B cell (primary cell): Measurements from ENCODE around the gene MLLT10. TPM values are rescaled to one million over a fixed set of nuclear protein-coding genes. Genes with fewer than 3 reads are reported as not detected.
"Not testable (repeated sequence)": the region's sequence is repeated elsewhere in the genome, so short reads cannot be mapped to it uniquely, and the experiment has no call there.

Experiments
- ATAC-seq: fragments of 200-7000 bp; cut with Tn5 transposase; one replicate; pipeline ENCODE4 v1.10.0; 2021; ENCODE audit warnings: low read depth, mild to moderate bottlenecking, moderate number of reproducible peaks, moderate library complexity
- CTCF ChIA-PET: fragments of 350-600 bp; sonication (Branson Sonifier 250); formaldehyde crosslinking; loops from one replicate; lab custom pipeline; 2021; ENCODE audit warnings: antibody characterized with exemption, inconsistent platforms; lab: Charles Lee
- POLR2A ChIA-PET: fragments of 350-600 bp; sonication (Branson Sonifier 250); formaldehyde crosslinking; loops from one replicate; lab custom pipeline; 2021; ENCODE audit warnings: antibody characterized with exemption; lab: Charles Lee
- DNase-seq: peaks from one replicate; pipeline ENCODE4 v3.0.0; 2013
- H2AFZ ChIP-seq: 2 replicates; pipeline ENCODE4 v1.6.1; 2012; ENCODE audit warnings: mild to moderate bottlenecking, low read depth, low read length; ENCODE audit not compliant: insufficient read depth, poor library complexity, severe bottlenecking
- H3K27ac ChIP-seq, 2 donors: 1 replicate in 1 of 2; 2 replicates in 1 of 2; pipeline ENCODE4 v1.5.1; 2012 to 2013; ENCODE audit warnings: low read length in 2 of 2, mild to moderate bottlenecking in 2 of 2, moderate library complexity in 1 of 2
- H3K27me3 ChIP-seq, 4 experiments: fragments of 200-600 bp in 1 of 4; sonication (generic) in 1 of 4; replicated peaks in 1 of 4; 1 replicate in 2 of 4; 2 replicates in 2 of 4; pipeline versions ENCODE4 v1.6.1 to v1.7.0; 2013 to 2016; ENCODE audit warnings: low read length in 3 of 4, mild to moderate bottlenecking in 2 of 4, mixed read lengths in 1 of 4, moderate library complexity in 1 of 4; ENCODE audit not compliant: insufficient read depth in 4 of 4, control insufficient read depth in 3 of 4; ENCODE audit errors: control extremely low read depth in 1 of 4
- H3K36me3 ChIP-seq, 2 experiments: replicated peaks in 1 of 2; 1 replicate in 1 of 2; 2 replicates in 1 of 2; pipeline versions ENCODE4 v1.6.1 to v1.7.1; 2013; ENCODE audit warnings: low read length in 1 of 2; ENCODE audit not compliant: insufficient read depth in 2 of 2, control insufficient read depth in 1 of 2; ENCODE audit errors: control extremely low read depth in 1 of 2, extremely low read depth in 1 of 2
- H3K4me1 ChIP-seq, 2 donors: fragments of 200-600 bp in 1 of 2; sonication (generic) in 1 of 2; 1 replicate in 1 of 2; 2 replicates in 1 of 2; pipeline versions ENCODE4 v1.5.1 to v1.6.1; 2013 to 2017; ENCODE audit warnings: low read length in 2 of 2; ENCODE audit not compliant: control insufficient read depth in 2 of 2, insufficient read depth in 2 of 2
- H3K4me2 ChIP-seq: replicated peaks from 2 replicates; pipeline ENCODE3; 2012; ENCODE audit warnings: mild to moderate bottlenecking, low read depth, low read length; ENCODE audit not compliant: poor library complexity, severe bottlenecking
- H3K4me3 ChIP-seq, 5 experiments: fragments of 200-600 bp in 1 of 5; sonication (generic) in 1 of 5; 1 replicate in 3 of 5; 2 replicates in 2 of 5; pipeline versions ENCODE4 v1.5.1 to v1.7.0; 2011 to 2016; ENCODE audit warnings: low read length in 4 of 5, mild to moderate bottlenecking in 4 of 5, low read depth in 2 of 5, control low read depth in 1 of 5, moderate library complexity in 1 of 5; ENCODE audit not compliant: insufficient read depth in 1 of 5; ENCODE audit errors: control extremely low read depth in 1 of 5, extremely low read depth in 1 of 5
- H3K79me2 ChIP-seq: fragments of 200-600 bp; sonication (generic); one replicate; pipeline ENCODE4 v1.6.0; 2016; ENCODE audit warnings: low read length; ENCODE audit not compliant: control insufficient read depth, insufficient read depth
- H3K9ac ChIP-seq: fragments of 200-600 bp; sonication (generic); 2 replicates; pipeline ENCODE4 v1.6.1; 2017; ENCODE audit warnings: mild to moderate bottlenecking, low read length, moderate library complexity
- H3K9me3 ChIP-seq, 3 donors: one replicate each; pipeline versions ENCODE4 v1.6.1 to v1.7.1; 2013; ENCODE audit warnings: low read length in 2 of 3; ENCODE audit not compliant: control insufficient read depth in 2 of 3, insufficient read depth in 1 of 3; ENCODE audit errors: control extremely low read depth in 1 of 3
- H4K20me1 ChIP-seq: 2 replicates; pipeline ENCODE4 v1.6.0; 2012; ENCODE audit warnings: mild to moderate bottlenecking, low read length; ENCODE audit not compliant: insufficient read depth, control insufficient read depth, poor library complexity, severe bottlenecking
- H3K27ac Mint-ChIP-seq: one replicate; pipeline ENCODE4 v1.8.0; 2021; ENCODE audit warnings: mixed read lengths
- H3K27me3 Mint-ChIP-seq: one replicate; pipeline ENCODE4 v1.8.0; 2021; ENCODE audit warnings: mixed read lengths
- H3K4me1 Mint-ChIP-seq: one replicate; pipeline ENCODE4 v1.8.0; 2021; ENCODE audit warnings: mixed read lengths
- H3K4me3 Mint-ChIP-seq: one replicate; pipeline ENCODE4 v1.8.0; 2021; ENCODE audit warnings: mixed read lengths
- H3K9me3 Mint-ChIP-seq: one replicate; pipeline ENCODE4 v1.8.0; 2022; ENCODE audit warnings: mixed read lengths; ENCODE audit not compliant: insufficient read depth
- EZH2 ChIP-seq: IDR thresholded peaks from 2 replicates; pipeline ENCODE4 v1.6.1; 2012; ENCODE audit warnings: borderline replicate concordance, low read depth, mild to moderate bottlenecking, moderate library complexity, low read length; ENCODE audit not compliant: insufficient read depth, poor library complexity, severe bottlenecking
- WGBS: methylation state at CpG from one replicate; pipeline ENCODE4 v1.1.5; 2013; ENCODE audit warnings: missing lambda C conversion rate; ENCODE audit not compliant: insufficient coverage; 5-methylcytosine and 5-hydroxymethylcytosine counted together
- intact Hi-C: fragments of 100-400 bp; cut with micrococcal nuclease; formaldehyde crosslinking; loops from one replicate; pipeline ENCODE4 v1.10.0; 2022
- polyA plus RNA-seq: library from polyadenylated mRNA; depleted of rRNA; stranded (reverse); fragments of >200 nt; gene quantifications from 2 replicates; pipeline ENCODE4 v1.2.3, GENCODE V29; 2012
- total RNA-seq, 2 donors: library from RNA; stranded (reverse); fragments of 120-200 nt in 1 of 2; gene quantifications; 1 replicate in 1 of 2; 2 replicates in 1 of 2; pipeline versions ENCODE4 v1.2.3 to v1.2.4, GENCODE V29; 2013 to 2022
- TF ChIP-seq, protein P1 (sequence below): fragments of 200-600 bp; IDR thresholded peaks from one replicate; pipeline ENCODE4 v1.8.0; 2022; ENCODE audit warnings: antibody characterized with exemption, mild to moderate bottlenecking

MLLT10 gene
- total and polyA plus RNA-seq, 2 donors (not counting 1 experiment from before 2014, with no cell fraction given) = 21.7 to 70.5 TPM

DNA sequence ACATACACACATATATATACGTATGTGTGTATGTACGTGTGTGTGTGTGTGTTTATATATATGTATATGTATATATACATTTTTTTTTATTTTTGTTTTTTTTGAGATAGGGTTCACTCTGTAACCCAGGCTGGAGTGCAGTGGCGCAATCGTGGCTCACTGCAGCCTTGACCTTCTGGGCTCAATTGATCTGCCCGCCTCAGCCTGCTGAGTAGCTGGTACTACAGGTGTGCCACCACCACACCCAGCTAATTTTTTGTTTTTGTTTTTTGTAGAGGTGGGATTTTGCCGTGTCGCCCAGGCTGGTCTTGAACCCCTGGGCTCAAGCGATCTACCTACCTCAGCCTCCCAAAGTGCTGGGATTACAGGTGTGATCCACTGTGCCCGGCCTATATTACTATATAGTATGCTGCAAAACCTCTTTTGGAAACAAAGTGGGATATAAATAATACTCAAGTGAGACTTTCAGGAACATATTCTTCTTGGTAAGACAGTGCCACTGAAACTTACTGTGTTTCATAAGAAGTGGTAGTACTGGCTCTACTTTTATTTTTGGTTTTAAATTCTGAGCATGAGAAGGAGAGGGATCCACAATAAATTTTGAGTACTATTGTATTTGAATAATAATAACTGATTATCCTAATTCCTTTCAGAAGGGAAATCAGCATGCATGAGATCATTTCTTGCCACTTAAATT, 51.0 kb downstream of the MLLT10 start:
- no peak for DNase-seq
- Mint-ChIP-seq H3K9me3 (peaks cover 4% of the 10 kb centered on the region), H3K27me3 (no peaks in the 10 kb centered on the region), H3K4me3 (no peak overlapping the region), H3K27ac (no peak overlapping the region), H3K4me1 (peaks cover 13% of the 10 kb centered on the region)
- no peak for ATAC-seq
- Histone ChIP-seq H3K4me3 (no peak overlapping the region), H3K27ac (no peak overlapping the region), H3K9me3 (peaks cover 0 to 2% (median 1%) of the 10 kb centered on the region in 3 donors), H3K4me2 (no peak overlapping the region), H2AFZ (no peak overlapping the region), H3K4me1 (peaks cover 6% of the 10 kb centered on the region in 2 donors), H3K79me2 (peaks cover 48% of the 10 kb centered on the region), H3K27me3 (no peaks in the 10 kb centered on the region), H4K20me1 (no peaks in the 10 kb centered on the region), H3K9ac (no peak overlapping the region), H3K36me3 (peaks cover 0 to 9% of the 10 kb centered on the region in 2 experiments)
- intact Hi-C loops = no loop called here
- WGBS = no CpG with 5 or more reads among the region's 9 CpGs
- CTCF ChIA-PET = no interaction called here
- POLR2A ChIA-PET = no interaction called here
- TF ChIP-seq, protein P1, sequence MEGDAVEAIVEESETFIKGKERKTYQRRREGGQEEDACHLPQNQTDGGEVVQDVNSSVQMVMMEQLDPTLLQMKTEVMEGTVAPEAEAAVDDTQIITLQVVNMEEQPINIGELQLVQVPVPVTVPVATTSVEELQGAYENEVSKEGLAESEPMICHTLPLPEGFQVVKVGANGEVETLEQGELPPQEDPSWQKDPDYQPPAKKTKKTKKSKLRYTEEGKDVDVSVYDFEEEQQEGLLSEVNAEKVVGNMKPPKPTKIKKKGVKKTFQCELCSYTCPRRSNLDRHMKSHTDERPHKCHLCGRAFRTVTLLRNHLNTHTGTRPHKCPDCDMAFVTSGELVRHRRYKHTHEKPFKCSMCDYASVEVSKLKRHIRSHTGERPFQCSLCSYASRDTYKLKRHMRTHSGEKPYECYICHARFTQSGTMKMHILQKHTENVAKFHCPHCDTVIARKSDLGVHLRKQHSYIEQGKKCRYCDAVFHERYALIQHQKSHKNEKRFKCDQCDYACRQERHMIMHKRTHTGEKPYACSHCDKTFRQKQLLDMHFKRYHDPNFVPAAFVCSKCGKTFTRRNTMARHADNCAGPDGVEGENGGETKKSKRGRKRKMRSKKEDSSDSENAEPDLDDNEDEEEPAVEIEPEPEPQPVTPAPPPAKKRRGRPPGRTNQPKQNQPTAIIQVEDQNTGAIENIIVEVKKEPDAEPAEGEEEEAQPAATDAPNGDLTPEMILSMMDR = no peak
- no peak for TF ChIP-seq EZH2

DNA sequence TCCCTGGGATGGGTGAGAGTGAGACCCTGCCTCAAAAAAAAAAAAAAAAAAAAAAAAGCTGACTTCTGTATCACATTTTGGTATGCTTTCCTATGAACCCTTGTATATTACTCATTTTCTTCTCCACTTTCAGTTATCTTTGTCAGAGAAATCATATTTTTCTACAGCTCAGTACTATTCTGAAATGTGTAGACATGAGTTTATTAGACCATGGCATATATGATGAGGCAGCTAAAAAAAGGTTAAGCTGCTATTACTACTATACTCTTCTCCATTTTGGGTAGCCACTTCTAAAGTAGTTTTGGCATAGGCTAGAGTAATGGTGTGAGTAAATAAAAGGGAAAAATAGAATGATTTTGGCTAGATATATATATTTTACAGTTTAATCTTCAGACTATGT, 53.4 kb downstream of the MLLT10 start:
- Histone ChIP-seq H3K27ac (no peak overlapping the region), H3K36me3 (peaks cover 0 to 12% of the 10 kb centered on the region in 2 experiments), H3K9me3 (peaks cover 0 to 3% (median 1%) of the 10 kb centered on the region in 3 donors), H3K79me2 (peaks cover 50% of the 10 kb centered on the region), H3K4me3 (no peak overlapping the region), H3K9ac (no peak overlapping the region), H4K20me1 (no peaks in the 10 kb centered on the region), H3K4me2 (no peak overlapping the region), H2AFZ (no peak overlapping the region), H3K4me1 (no peaks in the 10 kb centered on the region), H3K27me3 (no peaks in the 10 kb centered on the region)
- POLR2A ChIA-PET = no interaction called here
- Mint-ChIP-seq H3K4me3 (no peak overlapping the region), H3K27ac (no peak overlapping the region), H3K4me1 (peaks cover 6% of the 10 kb centered on the region), H3K9me3 (peaks cover 4% of the 10 kb centered on the region), H3K27me3 (no peaks in the 10 kb centered on the region)
- TF ChIP-seq EZH2 = no peak
- TF ChIP-seq, protein P1 = no peak
- no peak for DNase-seq
- ATAC-seq = no peak
- CTCF ChIA-PET = no interaction called here
- intact Hi-C loops = no loop called here

DNA sequence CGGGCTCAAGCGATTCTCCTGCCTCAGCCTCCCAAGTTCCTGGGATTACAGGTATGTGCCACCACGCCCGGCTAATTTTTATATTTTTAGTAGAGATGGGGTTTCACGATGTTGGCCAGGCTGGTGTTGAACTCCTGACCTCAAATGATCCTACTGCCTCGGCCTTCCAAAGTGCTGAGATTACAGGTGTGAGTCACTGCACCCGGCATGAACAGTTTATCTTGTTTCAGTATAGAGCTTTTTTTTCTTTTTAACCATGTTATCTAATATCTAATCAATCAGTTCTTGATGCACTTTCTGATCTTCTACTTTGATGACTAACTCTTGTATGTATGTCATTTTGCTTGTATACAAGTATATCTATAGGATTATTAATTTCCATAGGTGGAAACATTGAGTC, 54.1 kb downstream of the MLLT10 start:
- CTCF ChIA-PET, H3K4me3 Mint-ChIP-seq, intact Hi-C loops, H3K4me2 ChIP-seq, H3K9ac ChIP-seq, H3K4me3 ChIP-seq, H3K27ac Mint-ChIP-seq, H3K9me3 Mint-ChIP-seq, H3K36me3 ChIP-seq, H3K27ac ChIP-seq, H3K27me3 ChIP-seq, H3K4me1 ChIP-seq, H2AFZ ChIP-seq, ATAC-seq, POLR2A ChIA-PET, H3K27me3 Mint-ChIP-seq, H4K20me1 ChIP-seq, H3K4me1 Mint-ChIP-seq, H3K9me3 ChIP-seq, DNase-seq: not testable (repeated sequence)
- WGBS = no CpG with 5 or more reads among the region's 7 CpGs
- H3K79me2 ChIP-seq = peaks cover 51% of the 10 kb centered on the region
